ENCODE data around the gene RAB3B. TPM values are rescaled to one million over a fixed set of nuclear protein-coding genes. Genes with fewer than 3 reads are reported as not detected.

The RAB3B gene
- total and polyA plus RNA-seq, 9 of the 15 experiments (the other 6 are each of a cell fraction or from before 2014, with no cell fraction given): 0.07 to 0.47 (median 0.27) TPM

GRCh38 chr1:52033190-52034049, 42.9 kb upstream of the RAB3B start, which contains the start of gene KTI12 (continued):
- TF ChIP-seq, protein P1, sequence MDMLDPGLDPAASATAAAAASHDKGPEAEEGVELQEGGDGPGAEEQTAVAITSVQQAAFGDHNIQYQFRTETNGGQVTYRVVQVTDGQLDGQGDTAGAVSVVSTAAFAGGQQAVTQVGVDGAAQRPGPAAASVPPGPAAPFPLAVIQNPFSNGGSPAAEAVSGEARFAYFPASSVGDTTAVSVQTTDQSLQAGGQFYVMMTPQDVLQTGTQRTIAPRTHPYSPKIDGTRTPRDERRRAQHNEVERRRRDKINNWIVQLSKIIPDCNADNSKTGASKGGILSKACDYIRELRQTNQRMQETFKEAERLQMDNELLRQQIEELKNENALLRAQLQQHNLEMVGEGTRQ (CRISPR knock-in tag; IDR thresholded peaks at IDR 0.05): no peak
- TF ChIP-seq NONO (IDR thresholded peaks at IDR 0.05; ENCODE audit: low read depth in 2 of 2, low read length in 1 of 2) (0 out of 4 replicates have a peak, but pooled peaks of 1 of the 2 experiments have one; percentile 52), NFATC3 (IDR thresholded peaks at IDR 0.05) (0 out of 2 replicates have a peak, but pooled peaks have one; percentile 51), ZFPM2 (CRISPR knock-in tag; IDR thresholded peaks at IDR 0.05) (no peak), CXXC5 (CRISPR knock-in tag; IDR thresholded peaks at IDR 0.05) (peak; percentile 92), CTCFL (IDR thresholded peaks at IDR 0.05; ENCODE audit: borderline replicate concordance, insufficient read depth, low read depth, low read length, poor library complexity, severe bottlenecking) (no peak), CHCHD3 (CRISPR knock-in tag; IDR thresholded peaks at IDR 0.05) (0 out of 2 replicates have a peak, but pooled peaks have one; percentile 38), GABPB1 (CRISPR knock-in tag; IDR thresholded peaks at IDR 0.05) (peak; percentile 93), HNRNPH1 (optimal IDR thresholded peaks at IDR 0.05; ENCODE audit: low read depth, low read length) (no peak), SNIP1 (IDR thresholded peaks at IDR 0.05; ENCODE audit: low read depth) (peak; percentile 16; the same call in 1 of the 2 replicates), BACH1 (tag; IDR thresholded peaks at IDR 0.05) (no peak; the same call in 1 of the 2 replicates), USF1 (CRISPR knock-in tag; IDR thresholded peaks at IDR 0.05) (no peak), TCF3 (CRISPR knock-in tag; IDR thresholded peaks at IDR 0.05) (peak; percentile 40; the same call in 1 of the 2 replicates), CHD1 (IDR thresholded peaks at IDR 0.05; ENCODE audit: low read length) (no peak), ZFP36 (IDR thresholded peaks at IDR 0.05; ENCODE audit: low read depth, low read length, partially characterized antibody) (no peak), GABPB2 (CRISPR knock-in tag; conservative IDR thresholded peaks at IDR 0.05) (no peak), NR2C1 (IDR thresholded peaks at IDR 0.05) (peak; percentile 81), NR2C1 (tag; IDR thresholded peaks at IDR 0.05) (peak; percentile 86), ZKSCAN8 (CRISPR knock-in tag; IDR thresholded peaks at IDR 0.05) (no peak)
